Kidney epithelial cell (primary cell): ENCODE measurements around the gene UBR4. TPM values are rescaled to one million over a fixed set of nuclear protein-coding genes. Genes with fewer than 3 reads are reported as not detected.

ENCODE experiments used
- DNase-seq: peaks from one replicate; pipeline ENCODE4 v3.0.0-alpha.2; 2010; ENCODE audit warnings: low read depth
- H3K27me3 ChIP-seq: 2 replicates; pipeline ENCODE4 v1.6.0; 2011; ENCODE audit warnings: low read length; ENCODE audit not compliant: control insufficient read depth, insufficient read depth
- H3K36me3 ChIP-seq: 2 replicates; pipeline ENCODE4 v1.5.1; 2011; ENCODE audit warnings: low read length; ENCODE audit not compliant: control insufficient read depth, insufficient read depth
- H3K4me3 ChIP-seq: 2 replicates; pipeline ENCODE4 v1.5.1; 2011; ENCODE audit warnings: low read depth, mild to moderate bottlenecking, control low read depth, low read length
- CTCF ChIP-seq: IDR thresholded peaks from 2 replicates; pipeline ENCODE4 v1.5.1; 2011; ENCODE audit warnings: mild to moderate bottlenecking, moderate library complexity, low read length, control low read depth, inconsistent platforms; ENCODE audit not compliant: insufficient read depth, poor library complexity, severe bottlenecking
- total RNA-seq: library from RNA; depleted of rRNA; stranded (reverse); fragments of >200 nt; gene quantifications from 2 replicates; pipeline ENCODE4 v1.2.3, GENCODE V29; 2015

UBR4 gene
- total RNA-seq, 1 donor from 2014 or later: 125 TPM

GRCh38 chr1:19032701-19033514 lies 177.2 kb downstream of the UBR4 start:
- H3K4me3 ChIP-seq: no peak overlapping the region
- no peak for TF ChIP-seq CTCF
- peaks cover 6% of the 10 kb centered on the region for H3K27me3 ChIP-seq
- DNase-seq: no peak
- no peaks in the 10 kb centered on the region for H3K36me3 ChIP-seq

GRCh38 chr1:19032413-19032695 lies 177.7 kb downstream of the UBR4 start:
- DNase-seq: no peak
- H3K36me3 ChIP-seq: no peaks in the 10 kb centered on the region
- peaks cover 6% of the 10 kb centered on the region for H3K27me3 ChIP-seq
- no peak overlapping the region for H3K4me3 ChIP-seq
- TF ChIP-seq CTCF: no peak

GRCh38 chr1:19029191-19030085 lies 180.6 kb downstream of the UBR4 start:
- no peak for DNase-seq

GRCh38 chr1:19028546-19029129 lies 181.4 kb downstream of the UBR4 start:
- no peak overlapping the region for H3K4me3 ChIP-seq
- no peak for TF ChIP-seq CTCF
- no peaks in the 10 kb centered on the region for H3K36me3 ChIP-seq
- DNase-seq: no peak
- peaks cover 2% of the 10 kb centered on the region for H3K27me3 ChIP-seq

More at GRCh38 chr1:19029191-19030085, 180.6 kb downstream of the UBR4 start:
- no peak for TF ChIP-seq CTCF
- H3K36me3 ChIP-seq: no peaks in the 10 kb centered on the region
- no peak overlapping the region for H3K4me3 ChIP-seq
- H3K27me3 ChIP-seq: peaks cover 2% of the 10 kb centered on the region

- no peak for TF ChIP-seq CTCF
- DNase-seq: no peak
- peaks cover 2% of the 10 kb centered on the region for H3K27me3 ChIP-seq
- no peaks in the 10 kb centered on the region for H3K36me3 ChIP-seq
- H3K4me3 ChIP-seq: no peak overlapping the region
Observed at GRCh38 chr1:19028110-19028509, 182.0 kb downstream of the UBR4 start.

Other genes starting within 250 kb of the UBR4 start
- 64.5 and 79.1 TPM in 2 replicates for gene EMC1, start 41.3 kb upstream of the UBR4 start, total RNA-seq
- 44.4 and 47.4 TPM in 2 replicates for gene MRTO4, start 41.5 kb upstream of the UBR4 start, total RNA-seq
- gene AKR7A3, start 78.5 kb upstream of the UBR4 start, total RNA-seq: 0.33 and 0.75 TPM in 2 replicates
- 85.6 and 97.4 TPM in 2 replicates for gene AKR7A2, start 101.9 kb upstream of the UBR4 start, total RNA-seq
- gene SLC66A1, start 102.1 kb upstream of the UBR4 start, total RNA-seq: 48.8 and 50.6 TPM in 2 replicates